HG02943 (cell line): ENCODE data around the gene RAB5B.

Experiments
- ATAC-seq: cut with Tn5 transposase; IDR thresholded peaks from one replicate; pipeline ENCODE4 v1.9.1; 2021; ENCODE audit warnings: mild to moderate bottlenecking, low read depth, moderate library complexity; ENCODE audit not compliant: unreplicated experiment

The RAB5B gene

GRCh38 chr12:55973599-55974307 lies at the start of gene RAB5B:
TSS of gene RAB5B (plus strand) at chr12:55974078. CDS start at chr12:55986961, 12,883 bp downstream.
- peak; percentile 94 for ATAC-seq

GRCh38 chr12:55925371-55925770 lies 48.5 kb upstream of the RAB5B start:
- no peak for ATAC-seq

- ATAC-seq = no peak
Measured at GRCh38 chr12:55925870-55926737, 47.8 kb upstream of the RAB5B start.

- peak; percentile 45 for ATAC-seq
Measured at GRCh38 chr12:55926738-55927587, 46.9 kb upstream of the RAB5B start.

GRCh38 chr12:55927588-55928502 lies 46.0 kb upstream of the RAB5B start, which contains the start of gene PYM1:
TSS of gene PYM1 (minus strand) at chr12:55927894. CDS start at chr12:55927761, 133 bp downstream.
- ATAC-seq = peak; percentile 48

GRCh38 chr12:55929306-55929791 lies 44.5 kb upstream of the RAB5B start:
- no peak for ATAC-seq

- ATAC-seq = no peak
Measured at GRCh38 chr12:55930771-55931316, 43.0 kb upstream of the RAB5B start, which contains the start of gene DGKA. TSS of gene DGKA (plus strand) at chr12:55931162. CDS start at chr12:55936504, 5,342 bp downstream.

GRCh38 chr12:55931317-55931779 lies 42.5 kb upstream of the RAB5B start:
- no peak for ATAC-seq

- no peak for ATAC-seq
Measured at GRCh38 chr12:55931780-55932550, 41.9 kb upstream of the RAB5B start.

GRCh38 chr12:55932551-55932910 lies 41.3 kb upstream of the RAB5B start:
- no peak for ATAC-seq

- no peak for ATAC-seq
Measured at GRCh38 chr12:55933169-55933798, 40.6 kb upstream of the RAB5B start.

- ATAC-seq = no peak
Measured at GRCh38 chr12:55933799-55934742, 39.8 kb upstream of the RAB5B start.

- no peak for ATAC-seq
Measured at GRCh38 chr12:55934773-55935172, 39.1 kb upstream of the RAB5B start.

GRCh38 chr12:55935738-55936151 lies 38.1 kb upstream of the RAB5B start:
- ATAC-seq = no peak

- no peak for ATAC-seq
Measured at GRCh38 chr12:55937981-55938380, 35.9 kb upstream of the RAB5B start.

GRCh38 chr12:55938826-55939501 lies 34.9 kb upstream of the RAB5B start:
- ATAC-seq = no peak
